G401.6 (cell line): Measurements from ENCODE around the gene SNX10.

ENCODE experiments used
- FAIRE-seq: peaks from 2 replicates; lab custom pipeline; 2012; peaks lifted over from hg19 to GRCh38; lab: Jason Lieb, UNC

SNX10 gene

GRCh38 chr7:26298472-26299058 is 6.9 kb downstream of the SNX10 start:
- FAIRE-seq = no peak

GRCh38 chr7:26305090-26305868 is 13.6 kb downstream of the SNX10 start:
- no peak for FAIRE-seq

GRCh38 chr7:26305869-26306665 is 14.4 kb downstream of the SNX10 start:
- FAIRE-seq = no peak

- FAIRE-seq = no peak
Measured at GRCh38 chr7:26306790-26307189, 15.1 kb downstream of the SNX10 start.

GRCh38 chr7:26307226-26307625 is 15.6 kb downstream of the SNX10 start:
- FAIRE-seq = no peak

- FAIRE-seq = no peak
Measured at GRCh38 chr7:26307791-26308190, 16.1 kb downstream of the SNX10 start.

GRCh38 chr7:26308551-26308950 is 16.9 kb downstream of the SNX10 start:
- FAIRE-seq = no peak

GRCh38 chr7:26309089-26309488 is 17.4 kb downstream of the SNX10 start:
- FAIRE-seq = no peak

GRCh38 chr7:26311798-26312197 is 20.1 kb downstream of the SNX10 start:
- FAIRE-seq = no peak

- no peak for FAIRE-seq
Measured at GRCh38 chr7:26317211-26317610, 25.5 kb downstream of the SNX10 start.

GRCh38 chr7:26318921-26319320 is 27.3 kb downstream of the SNX10 start:
- FAIRE-seq = no peak

GRCh38 chr7:26319636-26320035 is 28.0 kb downstream of the SNX10 start:
- FAIRE-seq = no peak

- no peak for FAIRE-seq
Measured at GRCh38 chr7:26320878-26321277, 29.2 kb downstream of the SNX10 start.

- FAIRE-seq = no peak
Measured at GRCh38 chr7:26321435-26321834, 29.8 kb downstream of the SNX10 start.

- FAIRE-seq = no peak
Measured at GRCh38 chr7:26326211-26326610, 34.5 kb downstream of the SNX10 start.

- no peak for FAIRE-seq
Measured at GRCh38 chr7:26328498-26329390, 37.1 kb downstream of the SNX10 start.

GRCh38 chr7:26329520-26330255 is 38.0 kb downstream of the SNX10 start:
- no peak for FAIRE-seq

- FAIRE-seq = no peak
Measured at GRCh38 chr7:26331113-26331512, 39.5 kb downstream of the SNX10 start.

GRCh38 chr7:26331789-26332188 is 40.1 kb downstream of the SNX10 start:
- FAIRE-seq = no peak

GRCh38 chr7:26332698-26333097 is 41.0 kb downstream of the SNX10 start:
- no peak for FAIRE-seq

GRCh38 chr7:26334166-26334859 is 42.7 kb downstream of the SNX10 start:
- peak; percentile 31 for FAIRE-seq
